Measurements from ENCODE around the gene PLEKHM3.

- TF ChIP-seq CTCF (conservative IDR thresholded peaks at IDR 0.05; ENCODE audit: low read length) = no peak
- no peak for TF ChIP-seq EZH2phosphoT487 (IDR thresholded peaks at IDR 0.05; ENCODE audit: borderline replicate concordance)
Observed at GRCh38 chr2:207967121-207967520, 58.2 kb downstream of the PLEKHM3 start.
